Type B pancreatic cell (in vitro differentiated cells): Measurements from ENCODE around the gene ARHGAP31. TPM values are rescaled to one million over a fixed set of nuclear protein-coding genes. Genes with fewer than 3 reads are reported as not detected.
A peak's percentile ranks its signal among the peaks of the same experiment; 100 is the strongest.

Experiments
- DNase-seq: peaks from one replicate; pipeline ENCODE4 v3.0.0; 2021; ENCODE audit warnings: mixed read lengths; ENCODE audit not compliant: unreplicated experiment; ENCODE audit errors: extremely low spot score
- H3K27ac Mint-ChIP-seq: 2 replicates; pipeline ENCODE4 v1.8.0; 2021; ENCODE audit warnings: mild to moderate bottlenecking, mixed read lengths
- H3K27me3 Mint-ChIP-seq: 2 replicates; pipeline ENCODE4 v1.8.0; 2021; ENCODE audit warnings: mixed read lengths
- H3K36me3 Mint-ChIP-seq: 2 replicates; pipeline ENCODE4 v1.8.0; 2021; ENCODE audit warnings: mixed read lengths
- H3K4me1 Mint-ChIP-seq: one replicate; pipeline ENCODE4 v1.8.0; 2021; ENCODE audit warnings: mixed read lengths; ENCODE audit not compliant: unreplicated experiment
- H3K4me3 Mint-ChIP-seq: 2 replicates; pipeline ENCODE4 v1.8.0; 2021; ENCODE audit warnings: mild to moderate bottlenecking, mixed read lengths
- H3K9me3 Mint-ChIP-seq: 2 replicates; pipeline ENCODE4 v1.8.0; 2021; ENCODE audit warnings: mixed read lengths
- total RNA-seq: library from RNA; stranded (reverse); gene quantifications from 2 replicates; pipeline ENCODE4 v1.2.1, GENCODE V29; 2021; ENCODE audit warnings: low replicate concordance
- TF ChIP-seq, protein P1 (sequence below): fragments of 200-600 bp; sonication (generic); conservative IDR thresholded peaks from 2 replicates; pipeline ENCODE4 v1.5.0; 2021; ENCODE audit warnings: antibody characterized with exemption, mild to moderate bottlenecking

ARHGAP31 gene
- total RNA-seq, 1 donor from 2014 or later, result 17.3 TPM

DNA sequence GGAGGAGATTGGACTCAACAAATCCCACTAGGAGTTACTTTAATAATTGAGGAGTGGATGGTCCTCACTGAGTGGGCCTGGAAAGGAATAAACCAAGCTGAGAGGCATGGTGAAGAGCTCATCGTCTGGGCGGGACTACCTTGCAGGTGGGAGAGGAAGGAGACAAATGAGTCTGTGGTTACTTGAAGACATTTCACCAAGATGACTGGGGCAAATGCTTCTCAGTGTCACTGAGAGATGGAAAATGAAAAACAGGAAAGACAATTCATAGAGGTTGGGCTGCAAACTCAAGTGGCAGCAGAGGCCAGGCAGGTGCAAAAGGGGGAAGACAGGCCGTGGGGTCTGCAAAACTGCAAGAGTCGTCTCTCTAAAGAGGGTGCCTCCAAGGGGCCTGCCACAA, 1.5 kb upstream of the ARHGAP31 start:
- Mint-ChIP-seq H3K4me3 (peak overlapping the region; percentile 86), H3K27ac (peak overlapping the region; percentile 40), H3K36me3 (no peaks in the 10 kb centered on the region), H3K4me1 (peaks cover 33% of the 10 kb centered on the region), H3K9me3 (peaks cover 4% of the 10 kb centered on the region), H3K27me3 (peaks cover 10% of the 10 kb centered on the region)
- no peak for DNase-seq
- TF ChIP-seq, protein P1, sequence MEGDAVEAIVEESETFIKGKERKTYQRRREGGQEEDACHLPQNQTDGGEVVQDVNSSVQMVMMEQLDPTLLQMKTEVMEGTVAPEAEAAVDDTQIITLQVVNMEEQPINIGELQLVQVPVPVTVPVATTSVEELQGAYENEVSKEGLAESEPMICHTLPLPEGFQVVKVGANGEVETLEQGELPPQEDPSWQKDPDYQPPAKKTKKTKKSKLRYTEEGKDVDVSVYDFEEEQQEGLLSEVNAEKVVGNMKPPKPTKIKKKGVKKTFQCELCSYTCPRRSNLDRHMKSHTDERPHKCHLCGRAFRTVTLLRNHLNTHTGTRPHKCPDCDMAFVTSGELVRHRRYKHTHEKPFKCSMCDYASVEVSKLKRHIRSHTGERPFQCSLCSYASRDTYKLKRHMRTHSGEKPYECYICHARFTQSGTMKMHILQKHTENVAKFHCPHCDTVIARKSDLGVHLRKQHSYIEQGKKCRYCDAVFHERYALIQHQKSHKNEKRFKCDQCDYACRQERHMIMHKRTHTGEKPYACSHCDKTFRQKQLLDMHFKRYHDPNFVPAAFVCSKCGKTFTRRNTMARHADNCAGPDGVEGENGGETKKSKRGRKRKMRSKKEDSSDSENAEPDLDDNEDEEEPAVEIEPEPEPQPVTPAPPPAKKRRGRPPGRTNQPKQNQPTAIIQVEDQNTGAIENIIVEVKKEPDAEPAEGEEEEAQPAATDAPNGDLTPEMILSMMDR, result no peak

DNA sequence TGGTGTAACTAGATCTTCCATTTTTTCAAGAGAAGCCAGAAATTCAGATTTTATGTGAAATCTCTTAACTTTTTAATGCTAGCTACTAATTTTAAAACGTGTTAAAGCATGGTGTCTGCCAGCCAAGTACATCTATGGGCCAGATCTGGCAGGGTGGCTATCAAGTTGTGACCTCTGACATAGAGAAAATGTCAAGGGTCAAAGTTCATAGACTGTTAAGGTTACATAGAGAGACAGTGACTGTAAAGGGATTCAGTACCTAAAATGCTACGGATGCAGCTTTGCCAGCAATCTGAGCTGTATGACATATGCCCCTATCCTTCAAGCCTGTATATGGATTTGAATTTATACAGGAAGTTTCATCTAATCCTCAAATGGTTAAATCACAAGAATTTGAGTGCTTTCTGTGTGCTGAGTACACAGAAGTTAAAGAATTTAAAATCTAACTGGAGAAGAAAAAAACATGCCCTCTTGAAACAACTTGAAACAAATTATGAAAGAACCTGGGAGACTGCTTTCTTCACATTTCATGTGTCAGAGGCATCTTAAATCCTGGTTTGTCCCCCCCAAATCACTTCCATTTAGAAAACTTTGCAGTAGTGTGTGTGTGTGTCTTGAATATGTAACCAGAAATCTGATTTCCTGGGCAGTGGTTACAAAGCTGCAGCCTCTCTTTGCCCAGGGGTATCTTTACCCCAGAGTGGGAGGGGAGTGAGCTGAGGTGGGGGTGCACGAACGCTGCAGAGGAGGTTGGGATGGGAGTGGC, 895 bp upstream of the ARHGAP31 start:
- H3K4me3 Mint-ChIP-seq, result peak overlapping the region; percentile 86
- H3K9me3 Mint-ChIP-seq, result no peaks in the 10 kb centered on the region
- TF ChIP-seq, protein P1, result no peak
- H3K4me1 Mint-ChIP-seq, result peaks cover 36% of the 10 kb centered on the region
- peak overlapping the region; percentile 68 for H3K27ac Mint-ChIP-seq
- H3K36me3 Mint-ChIP-seq, result no peaks in the 10 kb centered on the region
- H3K27me3 Mint-ChIP-seq, result peaks cover 10% of the 10 kb centered on the region
- DNase-seq, result no peak

DNA sequence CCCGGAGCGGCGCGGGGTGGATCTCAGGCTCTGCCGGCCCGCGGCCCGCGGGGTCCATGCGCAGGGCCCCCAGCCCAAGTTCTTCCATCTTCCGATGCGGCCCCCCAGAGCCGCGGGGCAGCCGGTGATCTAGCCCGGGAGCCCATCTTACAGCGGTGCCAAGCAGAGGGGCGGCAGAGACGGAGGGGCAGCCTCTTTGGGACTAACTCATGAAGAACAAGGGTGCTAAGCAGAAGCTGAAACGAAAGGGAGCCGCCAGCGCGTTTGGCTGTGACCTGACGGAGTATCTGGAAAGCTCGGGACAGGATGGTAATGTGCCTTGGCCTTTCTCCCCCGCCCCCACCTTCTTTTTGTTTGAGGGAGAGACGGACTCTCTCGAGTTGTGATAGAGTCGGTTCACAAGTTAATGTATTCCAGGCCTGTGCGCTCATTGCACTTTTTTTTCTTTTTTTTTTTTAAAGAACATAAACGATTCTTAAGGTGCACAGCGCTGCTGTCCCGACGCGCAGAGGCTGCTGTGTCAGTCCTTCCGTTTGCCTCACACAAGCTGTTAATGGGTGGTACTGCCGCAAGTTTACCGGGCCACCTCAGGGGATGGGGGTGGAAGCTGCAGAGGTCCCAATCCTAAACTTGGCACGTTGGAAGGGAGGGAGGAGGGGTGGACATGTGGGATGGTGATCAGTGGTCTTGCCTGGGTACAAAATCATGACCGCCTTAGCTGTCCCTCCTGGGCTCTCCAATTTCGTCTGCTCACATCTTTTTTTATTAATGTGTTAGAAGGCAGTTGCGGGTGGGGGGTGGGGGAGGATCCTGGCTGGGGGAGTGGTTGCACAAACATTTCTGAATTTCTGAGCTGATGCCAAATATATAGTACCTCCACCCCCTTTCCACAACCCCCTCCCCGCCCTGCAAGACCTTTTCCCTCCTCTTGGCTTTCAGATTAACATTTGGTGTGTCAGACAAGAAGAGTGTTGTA, 801 bp downstream of the ARHGAP31 start:
- TF ChIP-seq, protein P1, result no peak
- H3K27ac Mint-ChIP-seq, result peak overlapping the region; percentile 83
- H3K36me3 Mint-ChIP-seq, result no peaks in the 10 kb centered on the region
- peaks cover 37% of the 10 kb centered on the region for H3K4me1 Mint-ChIP-seq
- H3K4me3 Mint-ChIP-seq, result peak overlapping the region; percentile 91
- no peak for DNase-seq
- H3K9me3 Mint-ChIP-seq, result no peaks in the 10 kb centered on the region
- peaks cover 10% of the 10 kb centered on the region for H3K27me3 Mint-ChIP-seq

DNA sequence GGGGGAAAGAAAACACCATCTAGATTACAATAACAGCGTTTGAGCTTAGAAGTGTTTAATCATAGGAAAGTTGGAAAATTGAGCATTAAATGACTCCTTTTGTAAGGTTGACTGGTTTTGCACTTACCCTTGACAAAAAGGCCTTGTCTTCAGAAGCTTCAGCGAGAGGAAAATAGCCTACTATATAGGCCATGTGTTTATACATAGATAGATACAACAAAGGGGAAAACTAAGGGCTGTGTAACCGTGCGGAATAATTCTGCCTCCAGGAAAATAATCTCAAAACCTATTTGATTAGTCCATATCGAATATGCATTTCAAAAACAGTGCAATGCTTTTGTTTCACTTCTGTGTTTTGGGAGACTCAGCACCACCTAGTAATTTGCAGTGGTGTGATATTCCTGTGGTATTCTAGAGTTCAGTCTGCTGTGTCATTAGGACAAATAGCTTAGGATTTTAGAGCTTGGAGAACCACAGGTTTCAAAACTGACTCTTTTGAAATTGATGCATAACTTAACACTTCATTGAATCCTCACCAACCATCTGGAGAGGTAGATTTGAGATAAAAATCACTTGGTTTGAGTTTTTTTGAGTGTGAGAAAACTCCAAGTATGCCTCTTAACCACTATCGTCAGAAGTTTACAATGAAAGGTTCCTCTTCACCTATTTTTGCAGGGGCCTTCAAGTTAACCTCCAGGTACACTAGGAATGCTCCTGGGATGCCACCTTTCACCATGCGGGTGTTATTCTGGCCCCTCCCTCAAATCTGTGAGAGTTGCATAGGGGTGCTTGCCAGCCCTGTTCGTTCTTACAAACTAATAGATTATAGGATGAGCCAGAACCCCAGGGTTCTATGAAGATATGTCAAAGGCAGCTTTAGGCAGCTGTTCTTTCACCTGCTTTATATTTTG, 1.9 kb downstream of the ARHGAP31 start:
- TF ChIP-seq, protein P1, result no peak
- no peak for DNase-seq
- H3K4me1 Mint-ChIP-seq, result peaks cover 37% of the 10 kb centered on the region
- no peaks in the 10 kb centered on the region for H3K36me3 Mint-ChIP-seq
- H3K4me3 Mint-ChIP-seq, result peak overlapping the region; percentile 91
- no peak overlapping the region for H3K27ac Mint-ChIP-seq
- H3K27me3 Mint-ChIP-seq, result peaks cover 10% of the 10 kb centered on the region
- H3K9me3 Mint-ChIP-seq, result no peaks in the 10 kb centered on the region

DNA sequence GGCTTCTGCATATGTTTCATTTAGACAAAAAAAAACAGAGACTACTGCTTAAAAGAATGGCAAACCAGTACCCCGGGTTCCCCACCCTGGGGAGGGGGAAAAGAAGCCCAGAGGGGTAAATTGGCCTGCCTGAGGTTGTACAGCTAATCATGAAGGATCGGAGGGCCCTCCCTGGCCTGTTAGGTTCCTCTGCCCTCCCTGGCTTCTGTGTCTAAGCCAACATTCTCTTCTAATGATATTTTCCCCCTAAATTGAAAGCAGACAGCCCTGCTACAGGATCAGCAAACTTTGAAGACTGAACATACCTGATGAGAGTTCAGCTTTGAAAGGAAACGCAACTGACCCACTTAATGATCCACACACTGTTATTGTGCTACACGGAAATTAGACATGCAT, 2.5 kb downstream of the ARHGAP31 start:
- peaks cover 39% of the 10 kb centered on the region for H3K4me1 Mint-ChIP-seq

More for the DNA sequence above, 2.5 kb downstream of the ARHGAP31 start:
- DNase-seq, result no peak
- H3K36me3 Mint-ChIP-seq, result no peaks in the 10 kb centered on the region
- H3K4me3 Mint-ChIP-seq, result peak overlapping the region; percentile 91
- no peaks in the 10 kb centered on the region for H3K9me3 Mint-ChIP-seq
- peaks cover 10% of the 10 kb centered on the region for H3K27me3 Mint-ChIP-seq
- H3K27ac Mint-ChIP-seq, result no peak overlapping the region
- TF ChIP-seq, protein P1, result no peak
